T-helper 17 cell (primary cell): Measurements from ENCODE around the gene NUP93. TPM values are rescaled to one million over a fixed set of nuclear protein-coding genes. Genes with fewer than 3 reads are reported as not detected.

Experiments used
- ATAC-seq: fragments of 150-1000 bp; cut with Tn5 transposase; 2 replicates; pipeline ENCODE4 v1.10.0; 2021; ENCODE audit warnings: mild to moderate bottlenecking, moderate library complexity
- DNase-seq, 3 donors: peaks; one replicate each; pipeline versions ENCODE4 v3.0.0 to v3.0.0-alpha.2; 2020 to 2021
- H3K9me3 ChIP-seq: one replicate; pipeline ENCODE4 v1.7.0; 2013; ENCODE audit warnings: low read length, mild to moderate bottlenecking; ENCODE audit not compliant: control insufficient read depth, poor library complexity, severe bottlenecking
- H3K27ac Mint-ChIP-seq: one replicate; pipeline ENCODE4 v1.8.0; 2022; ENCODE audit warnings: mild to moderate bottlenecking, moderate library complexity, mixed read lengths
- H3K27me3 Mint-ChIP-seq: one replicate; pipeline ENCODE4 v1.8.0; 2022; ENCODE audit warnings: mixed read lengths
- H3K36me3 Mint-ChIP-seq: one replicate; pipeline ENCODE4 v1.8.0; 2022; ENCODE audit warnings: low read depth, mixed read lengths
- H3K4me1 Mint-ChIP-seq: one replicate; pipeline ENCODE4 v1.8.0; 2022; ENCODE audit warnings: mild to moderate bottlenecking, mixed read lengths
- H3K4me3 Mint-ChIP-seq: one replicate; pipeline ENCODE4 v1.8.0; 2022; ENCODE audit warnings: mild to moderate bottlenecking, moderate library complexity, mixed read lengths
- total RNA-seq, 4 donors: library from RNA in 2 of 4; stranded (reverse) in 2 of 4; gene quantifications; one replicate each; pipeline ENCODE4 v1.2.3 and lab custom pipeline; 2022 to 2026

The NUP93 gene
- total RNA-seq: 10 to 100 TPM; 59.0 to 59.1 TPM
- total RNA-seq (lab: John Stamatoyannopoulos, UW): 40.1 to 71.4 reads per million in 2 donors

DNA sequence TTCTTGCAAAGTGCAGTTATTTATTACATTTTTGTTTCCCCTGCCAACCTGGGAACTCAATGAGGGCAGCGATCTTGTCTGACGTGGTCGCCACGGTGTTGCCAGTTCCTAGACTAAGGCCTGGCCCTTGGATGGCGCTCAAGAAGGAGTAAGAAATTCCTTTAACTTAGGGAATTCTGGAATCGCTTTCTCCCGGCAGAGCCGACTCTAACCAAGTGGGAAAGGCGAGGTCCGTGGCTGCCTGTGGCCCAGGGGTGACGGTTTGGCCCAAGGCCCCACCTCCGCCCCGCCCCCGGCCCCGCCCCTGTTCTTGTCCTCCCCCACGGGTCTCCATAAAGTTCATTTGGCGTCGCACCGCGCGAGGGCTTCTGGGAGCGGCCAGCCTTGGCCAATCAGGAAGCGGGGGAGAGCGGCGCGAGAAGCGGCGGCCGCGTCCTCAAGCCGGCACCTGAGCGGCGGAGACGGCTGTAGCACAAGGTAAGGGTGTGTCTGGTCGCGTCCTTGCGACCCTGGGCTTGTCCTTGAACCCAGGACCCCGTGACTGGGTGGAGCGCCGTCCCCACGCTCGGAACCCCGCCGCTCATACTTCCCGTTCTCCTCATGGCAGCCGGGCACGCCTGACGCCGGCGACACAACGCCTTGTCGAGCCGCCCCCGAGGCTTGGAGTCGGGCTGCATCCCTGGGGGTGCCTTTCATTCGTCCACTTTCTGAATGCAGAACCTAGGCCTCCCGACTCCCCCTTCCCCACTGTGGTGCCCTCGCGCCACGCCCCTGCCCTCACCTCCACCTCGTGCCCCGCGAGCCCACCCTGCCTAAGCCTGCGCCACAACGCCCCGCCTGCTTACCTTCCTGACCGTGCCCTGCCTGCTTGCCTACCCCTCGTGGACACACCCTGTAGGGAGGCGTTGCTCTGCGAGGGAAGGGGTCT is at the start of gene NUP93:
Gene NUP93, plus strand, starts transcription at position 395 of the 928 bp plus-strand sequence. CDS start 18,119 bp downstream, outside the sequence.
- Mint-ChIP-seq H3K4me1 (peaks cover 16% of the 10 kb centered on the region), H3K27ac (no peak within 1 kb of the TSS), H3K4me3 (no peak within 1 kb of the TSS), H3K27me3 (no peaks in the 10 kb centered on the region), H3K36me3 (no peaks in the 10 kb centered on the region)
- ATAC-seq (peak; percentile 98), DNase-seq (peak; percentile 82 to 84 (median 84))
- H3K9me3 ChIP-seq: no peaks in the 10 kb centered on the region

DNA sequence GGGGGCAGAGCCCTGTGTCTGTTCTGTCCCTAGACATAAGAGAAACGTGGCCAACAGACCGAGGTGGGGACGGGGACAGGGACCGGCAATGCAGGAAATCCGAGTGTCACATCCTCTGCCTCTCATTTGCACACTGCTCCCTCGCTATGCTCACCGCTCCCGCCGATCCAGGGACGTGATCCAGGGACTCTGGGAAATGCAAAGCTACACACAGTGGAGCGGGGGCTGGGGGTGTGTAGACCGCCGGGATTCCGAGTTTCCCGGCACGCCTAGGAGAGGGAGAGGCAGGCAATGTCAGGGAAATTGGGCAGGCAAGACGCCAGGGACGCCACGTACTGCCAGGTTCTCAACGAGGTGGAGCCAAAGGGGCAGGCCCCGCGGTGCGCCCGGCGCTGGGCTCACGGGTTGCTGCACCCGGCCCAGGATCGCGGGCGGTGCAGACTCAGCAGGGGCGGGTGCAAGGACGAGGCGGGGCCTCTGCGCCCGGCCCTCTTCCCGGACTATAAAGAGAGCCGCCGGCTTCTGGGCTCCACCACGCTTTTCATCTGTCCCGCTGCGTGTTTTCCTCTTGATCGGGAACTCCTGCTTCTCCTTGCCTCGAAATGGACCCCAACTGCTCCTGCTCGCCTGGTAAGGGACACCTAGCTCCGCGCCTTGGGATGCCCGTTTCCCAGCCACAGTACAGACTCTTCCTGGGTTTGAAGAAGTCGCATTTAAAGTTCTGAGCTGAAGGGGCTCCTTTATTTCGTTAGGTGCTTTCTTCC is 47.8 kb upstream of the NUP93 start, which contains the start of gene MT1X:
Gene MT1X, plus strand, starts transcription at position 532 of the 764 bp plus-strand sequence. Its CDS starts 71 bp downstream, at position 603.
- Mint-ChIP-seq H3K4me3 (peak within 1 kb of the TSS; percentile 92), H3K27me3 (no peaks in the 10 kb centered on the region), H3K4me1 (peaks cover 12% of the 10 kb centered on the region), H3K36me3 (no peaks in the 10 kb centered on the region), H3K27ac (peak within 1 kb of the TSS; percentile 94)
- H3K9me3 ChIP-seq: no peaks in the 10 kb centered on the region
- DNase-seq (peak; percentile 71 to 87 (median 78)), ATAC-seq (peak; percentile 99)

DNA sequence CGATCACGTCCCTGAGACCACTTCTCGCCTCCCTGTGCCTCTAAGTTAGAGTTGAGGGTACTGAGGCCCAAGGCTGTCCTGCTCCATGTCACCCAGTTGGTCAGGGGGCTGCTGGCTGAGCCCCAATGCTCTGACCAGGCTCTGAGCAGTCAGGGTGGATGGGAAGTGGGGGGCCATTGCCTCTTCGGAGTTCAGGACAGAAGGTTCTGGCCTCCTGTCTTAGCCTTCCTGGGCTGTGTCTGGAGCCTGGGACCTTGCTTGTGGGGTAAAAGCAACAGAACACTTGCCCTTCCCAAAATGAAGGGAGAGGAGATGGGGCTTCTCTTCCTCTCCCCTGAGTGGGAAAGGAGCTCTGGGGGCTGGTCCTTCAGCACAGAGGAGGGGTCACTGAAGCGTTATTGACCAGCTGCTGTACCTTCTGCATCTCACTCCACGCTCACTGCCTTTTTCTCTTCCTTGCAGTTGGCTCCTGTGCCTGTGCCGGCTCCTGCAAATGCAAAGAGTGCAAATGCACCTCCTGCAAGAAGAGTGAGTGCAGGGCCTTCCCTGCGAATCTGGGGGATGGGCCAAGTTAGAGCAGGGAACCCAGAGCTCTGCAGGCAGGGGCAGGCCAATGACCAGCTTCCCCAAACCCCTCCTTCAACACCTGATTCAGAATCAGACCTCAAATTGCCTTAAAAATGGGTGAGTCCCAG is 47.1 kb upstream of the NUP93 start:
- H3K27me3 Mint-ChIP-seq: no peaks in the 10 kb centered on the region
- H3K4me3 Mint-ChIP-seq: peak overlapping the region; percentile 92
- no peak for DNase-seq
- peak overlapping the region; percentile 94 for H3K27ac Mint-ChIP-seq
- no peaks in the 10 kb centered on the region for H3K9me3 ChIP-seq
- peaks cover 12% of the 10 kb centered on the region for H3K4me1 Mint-ChIP-seq
- peaks cover 2% of the 10 kb centered on the region for H3K36me3 Mint-ChIP-seq
- no peak for ATAC-seq

DNA sequence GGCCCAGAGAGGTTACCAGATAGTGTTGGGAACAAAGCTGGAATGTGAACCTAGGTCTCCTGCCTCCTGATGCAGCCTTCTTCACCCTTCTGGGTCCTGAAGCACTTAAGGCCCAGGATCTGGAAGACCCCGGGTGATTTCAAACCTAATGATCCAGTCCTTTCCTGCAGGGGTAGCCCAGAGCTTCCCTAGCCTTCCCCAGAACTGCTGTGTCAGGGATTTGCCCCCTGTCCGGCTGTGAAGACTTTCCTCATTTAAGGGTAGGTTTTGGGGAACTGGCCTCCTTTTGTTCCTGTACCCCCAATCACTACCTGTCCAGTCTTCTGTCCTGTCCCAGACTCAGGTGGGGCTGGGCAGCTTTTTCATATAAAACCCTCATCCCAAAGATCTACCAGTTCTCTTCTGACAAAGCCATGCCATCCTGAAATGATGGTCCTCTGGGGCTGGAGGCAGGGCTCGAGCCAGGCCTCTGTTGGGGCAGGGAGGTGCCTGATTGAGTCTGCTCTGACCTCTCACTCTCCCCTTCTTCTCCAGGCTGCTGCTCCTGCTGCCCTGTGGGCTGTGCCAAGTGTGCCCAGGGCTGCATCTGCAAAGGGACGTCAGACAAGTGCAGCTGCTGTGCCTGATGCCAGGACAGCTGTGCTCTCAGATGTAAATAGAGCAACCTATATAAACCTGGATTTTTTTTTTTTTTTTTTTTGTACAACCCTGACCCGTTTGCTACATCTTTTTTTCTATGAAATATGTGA is 46.3 kb upstream of the NUP93 start:
- Mint-ChIP-seq H3K27ac (peak overlapping the region; percentile 94), H3K4me1 (peaks cover 12% of the 10 kb centered on the region)
- DNase-seq: no peak

DNA sequence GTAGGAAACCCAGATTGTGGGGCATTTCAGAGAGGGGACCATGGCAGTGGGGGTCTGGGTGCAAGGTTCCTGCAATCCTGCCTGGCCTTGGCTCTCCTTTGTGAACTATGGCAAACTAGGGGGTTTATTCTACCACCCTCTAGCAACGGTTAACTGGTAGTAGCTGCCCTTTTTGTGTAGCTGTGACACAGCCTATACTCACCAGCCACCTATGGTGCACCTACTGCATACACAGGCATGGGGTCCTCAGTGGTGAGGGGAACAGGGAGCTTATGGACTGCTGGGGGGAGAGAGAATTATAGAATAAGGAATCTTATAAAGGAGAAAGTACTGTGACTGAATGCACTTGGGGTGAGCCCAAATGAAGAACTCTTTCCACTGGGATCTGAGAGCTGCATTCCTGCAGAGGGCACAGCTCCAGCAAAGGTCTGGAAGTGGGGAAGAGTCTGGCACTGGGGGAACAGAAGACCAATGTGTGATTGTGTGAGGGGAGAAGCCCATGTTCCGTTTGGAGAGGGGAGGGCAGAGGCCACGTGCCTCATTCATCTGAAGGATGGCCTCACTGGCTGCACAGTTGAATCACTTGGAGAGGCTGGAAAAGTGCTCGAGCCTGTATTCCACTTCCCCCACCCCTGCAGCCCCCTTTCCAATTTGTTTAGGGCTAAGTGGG is 45.5 kb upstream of the NUP93 start:
- H3K27me3 Mint-ChIP-seq: no peaks in the 10 kb centered on the region
- DNase-seq (no peak), ATAC-seq (no peak)
- H3K27ac Mint-ChIP-seq: peak overlapping the region; percentile 94
- no peaks in the 10 kb centered on the region for H3K9me3 ChIP-seq
- peaks cover 12% of the 10 kb centered on the region for H3K4me1 Mint-ChIP-seq
- H3K4me3 Mint-ChIP-seq: no peak overlapping the region
- H3K36me3 Mint-ChIP-seq: peaks cover 4% of the 10 kb centered on the region

More for the DNA sequence above, 46.3 kb upstream of the NUP93 start:
- H3K9me3 ChIP-seq: no peaks in the 10 kb centered on the region
- H3K36me3 Mint-ChIP-seq: peaks cover 4% of the 10 kb centered on the region
- peak overlapping the region; percentile 92 for H3K4me3 Mint-ChIP-seq
- H3K27me3 Mint-ChIP-seq: no peaks in the 10 kb centered on the region
- ATAC-seq: no peak

DNA sequence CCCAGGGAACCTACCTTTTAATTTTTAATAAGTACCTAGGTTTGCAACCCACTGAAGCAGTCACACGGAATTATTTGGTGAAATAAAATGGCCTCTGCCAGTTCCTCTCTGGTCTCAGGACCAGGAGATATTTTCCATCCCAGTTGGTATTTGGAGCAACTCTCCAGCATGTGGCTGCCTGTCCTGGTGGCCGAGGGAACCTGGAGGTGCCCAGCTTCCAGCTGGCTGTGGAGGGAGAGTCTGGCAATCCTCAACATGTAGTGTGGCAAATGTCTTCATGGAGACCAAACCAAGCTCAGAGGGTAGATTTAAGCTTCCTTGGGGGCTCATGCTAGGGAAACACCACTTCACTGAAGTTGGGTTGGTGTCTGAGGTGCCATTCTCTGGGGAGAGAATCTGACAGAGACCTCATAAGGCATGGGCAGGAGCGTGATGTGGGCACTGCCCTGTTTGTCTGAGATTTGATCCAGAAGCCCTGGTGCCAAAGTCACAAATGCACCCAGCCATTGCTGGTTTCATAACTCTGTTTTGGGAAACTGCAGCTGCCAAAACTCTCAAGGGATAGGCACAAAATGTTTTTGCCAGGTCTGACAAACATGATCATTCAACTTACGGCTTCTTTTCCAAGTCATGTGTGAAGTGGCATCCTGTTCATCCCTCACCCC is 44.9 kb upstream of the NUP93 start:
- Mint-ChIP-seq H3K36me3 (peaks cover 4% of the 10 kb centered on the region), H3K27ac (no peak overlapping the region), H3K4me1 (peaks cover 12% of the 10 kb centered on the region), H3K4me3 (no peak overlapping the region), H3K27me3 (no peaks in the 10 kb centered on the region)
- no peak for DNase-seq
- H3K9me3 ChIP-seq: no peaks in the 10 kb centered on the region
- ATAC-seq: no peak

DNA sequence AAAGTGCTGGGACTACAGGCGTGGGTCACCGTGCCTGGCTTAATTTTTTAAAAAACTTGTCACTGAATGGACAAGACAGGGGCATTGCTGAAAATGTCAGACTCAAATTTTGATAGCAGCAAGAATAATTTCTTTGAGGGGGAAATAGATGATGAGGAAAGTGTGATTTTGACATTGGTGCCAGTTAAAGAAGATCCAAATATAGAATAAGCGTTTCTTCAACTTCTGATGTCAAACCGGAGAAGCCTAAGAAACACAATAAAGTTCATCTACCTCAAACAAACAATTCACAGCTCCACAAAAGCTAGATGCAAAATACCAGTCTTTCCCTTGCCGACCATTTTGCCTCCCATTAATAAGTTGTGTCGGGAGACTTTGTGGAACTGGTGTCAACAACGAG is 43.2 kb upstream of the NUP93 start:
- Mint-ChIP-seq H3K4me1 (peaks cover 12% of the 10 kb centered on the region), H3K36me3 (peaks cover 4% of the 10 kb centered on the region), H3K4me3 (no peak overlapping the region), H3K27ac (no peak overlapping the region), H3K27me3 (no peaks in the 10 kb centered on the region)
- no peak for ATAC-seq
- no peaks in the 10 kb centered on the region for H3K9me3 ChIP-seq
- no peak for DNase-seq

DNA sequence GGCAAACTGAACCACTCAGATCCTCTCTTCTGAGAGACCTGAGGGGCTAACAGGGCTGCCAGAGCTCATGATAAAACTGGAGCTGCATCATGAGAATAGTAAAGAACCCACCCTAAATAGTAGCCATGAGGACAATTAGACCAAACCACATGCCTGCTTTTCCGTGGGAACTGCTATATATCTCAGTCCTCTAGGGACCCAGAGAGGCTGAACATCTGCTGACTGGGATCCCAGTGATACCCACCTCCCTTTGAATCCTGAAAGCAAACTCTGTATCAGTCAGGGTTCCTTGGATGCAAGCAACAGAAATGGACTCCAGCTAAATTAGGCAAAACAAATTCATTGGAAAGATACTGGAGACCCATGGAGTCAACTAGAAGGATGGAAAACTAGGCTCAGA is 41.2 kb upstream of the NUP93 start:
- peaks cover 4% of the 10 kb centered on the region for H3K36me3 Mint-ChIP-seq
- H3K27ac Mint-ChIP-seq: no peak overlapping the region
- H3K27me3 Mint-ChIP-seq: no peaks in the 10 kb centered on the region
- no peak overlapping the region for H3K4me3 Mint-ChIP-seq
- ATAC-seq (no peak), DNase-seq (no peak)
- H3K9me3 ChIP-seq: no peaks in the 10 kb centered on the region
- H3K4me1 Mint-ChIP-seq: peaks cover 7% of the 10 kb centered on the region

DNA sequence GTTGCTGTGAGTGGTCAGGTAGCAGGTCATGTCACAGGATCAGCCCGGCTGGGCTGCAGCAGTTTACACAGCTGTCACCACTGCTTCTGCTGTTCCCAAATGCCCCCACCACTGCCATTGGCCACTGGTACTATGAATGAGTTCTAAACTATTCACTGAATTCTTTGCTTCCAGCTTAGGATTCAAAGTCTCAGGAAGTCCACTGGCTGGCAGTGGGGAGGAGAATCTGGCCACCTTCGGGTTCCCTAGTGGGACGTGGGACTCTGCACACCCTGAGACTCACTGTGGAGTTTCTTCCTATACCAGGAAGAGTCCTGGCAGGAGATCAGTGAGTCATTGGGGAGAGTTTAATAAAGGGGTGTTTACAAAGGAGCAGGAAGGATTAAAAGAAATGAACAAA is 40.8 kb upstream of the NUP93 start:
- Mint-ChIP-seq H3K36me3 (peaks cover 4% of the 10 kb centered on the region), H3K4me3 (no peak overlapping the region), H3K4me1 (peaks cover 4% of the 10 kb centered on the region), H3K27me3 (no peaks in the 10 kb centered on the region), H3K27ac (no peak overlapping the region)
- ATAC-seq (no peak), DNase-seq (no peak)
- H3K9me3 ChIP-seq: no peaks in the 10 kb centered on the region

DNA sequence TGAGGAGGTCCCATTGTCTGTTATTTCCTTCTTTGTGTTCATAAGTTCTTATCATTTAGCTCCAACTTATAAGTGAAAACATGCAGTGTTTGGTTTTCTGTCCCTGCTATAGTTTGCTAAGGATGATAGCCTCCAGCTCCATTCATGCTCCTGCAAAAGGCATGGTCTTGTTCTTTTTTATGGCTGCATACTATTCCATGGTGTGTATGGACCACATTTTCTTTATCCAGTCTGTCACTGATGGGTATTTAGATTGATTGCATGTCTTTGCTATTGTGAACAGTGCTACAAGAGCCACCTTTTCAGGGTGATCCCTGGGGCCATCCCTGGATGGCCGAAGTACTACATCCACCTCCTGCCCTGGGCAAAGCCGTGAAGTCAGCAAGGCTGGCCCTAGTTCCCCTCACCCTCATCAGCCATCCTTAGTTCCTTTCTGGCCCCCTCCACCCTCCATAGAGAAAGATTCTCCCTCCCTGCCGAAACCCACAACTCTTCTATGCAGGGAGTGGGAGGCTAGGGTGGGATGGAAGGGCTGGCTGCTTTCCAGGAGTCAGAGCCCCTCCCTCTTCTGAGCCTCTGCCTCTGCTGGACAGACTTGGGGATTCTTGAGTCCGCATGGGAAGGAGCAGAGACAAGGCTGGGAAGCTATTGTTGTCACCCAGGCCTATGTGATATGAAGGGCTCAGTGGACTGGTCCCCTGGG is 39.4 kb upstream of the NUP93 start:
- ATAC-seq (no peak), DNase-seq (no peak)
- H3K27ac Mint-ChIP-seq: no peak overlapping the region
- no peaks in the 10 kb centered on the region for H3K9me3 ChIP-seq
- peaks cover 4% of the 10 kb centered on the region for H3K36me3 Mint-ChIP-seq
- H3K27me3 Mint-ChIP-seq: no peaks in the 10 kb centered on the region
- H3K4me1 Mint-ChIP-seq: no peaks in the 10 kb centered on the region
- H3K4me3 Mint-ChIP-seq: no peak overlapping the region

DNA sequence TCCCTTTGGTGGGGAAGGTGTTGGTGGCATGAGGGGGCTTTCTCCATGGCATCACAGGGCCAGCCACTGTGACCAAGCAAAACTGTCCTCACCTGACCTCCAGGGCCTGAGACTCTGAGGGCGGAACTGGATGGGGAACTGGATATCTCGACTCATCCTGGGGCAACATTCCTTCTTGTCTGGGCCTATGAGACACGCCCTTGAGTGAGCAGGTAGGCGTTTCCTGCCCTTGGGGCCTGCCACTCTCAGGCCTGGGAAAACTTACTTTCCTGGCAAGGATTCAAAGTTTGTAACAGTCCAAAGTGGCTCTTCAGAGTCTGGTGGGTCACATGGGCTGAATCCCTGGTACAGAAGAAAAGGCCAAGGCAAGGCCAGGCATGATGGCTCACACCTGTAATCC is 38.0 kb upstream of the NUP93 start:
- Mint-ChIP-seq H3K4me1 (no peaks in the 10 kb centered on the region), H3K4me3 (no peak overlapping the region), H3K27ac (no peak overlapping the region), H3K36me3 (peaks cover 4% of the 10 kb centered on the region), H3K27me3 (no peaks in the 10 kb centered on the region)
- ATAC-seq: no peak
- H3K9me3 ChIP-seq: no peaks in the 10 kb centered on the region
- DNase-seq: no peak
